Measurements from ENCODE around the gene ZNF816.
"Not testable (repeated sequence)": the region's sequence is repeated elsewhere in the genome, so short reads cannot be mapped to it uniquely, and the experiment has no call there.

ZNF816 gene

GRCh38 chr19:52962394-52963246 lies at the start of gene ZNF816:
ZNF816 (minus strand) TSS chr19:52962881; CDS start chr19:52956089, 6,792 bp downstream.
- peak; percentile 84 for DNase-seq (ENCODE audit: low spot score)

GRCh38 chr19:53012006-53012405 lies 49.3 kb upstream of the ZNF816 start:
- no peak for DNase-seq (ENCODE audit: low spot score)

GRCh38 chr19:53010494-53010893 lies 47.8 kb upstream of the ZNF816 start:
- DNase-seq (ENCODE audit: low spot score), result no peak

- no peak for DNase-seq (ENCODE audit: low spot score)
These were observed 45.5 kb upstream of the ZNF816 start for GRCh38 chr19:53008061-53008778.

- DNase-seq (ENCODE audit: low spot score), result no peak
These were observed 44.9 kb upstream of the ZNF816 start for GRCh38 chr19:53007606-53008005.

GRCh38 chr19:53007200-53007599 lies 44.5 kb upstream of the ZNF816 start:
- no peak for DNase-seq (ENCODE audit: low spot score)

GRCh38 chr19:53004242-53004641 lies 41.6 kb upstream of the ZNF816 start:
- no peak for DNase-seq (ENCODE audit: low spot score)

GRCh38 chr19:53002479-53002878 lies 39.8 kb upstream of the ZNF816 start:
- DNase-seq (ENCODE audit: low spot score), result no peak

- DNase-seq (ENCODE audit: low spot score), result no peak
These were observed 35.3 kb upstream of the ZNF816 start for GRCh38 chr19:52997975-52998374.

GRCh38 chr19:52995711-52996110 lies 33.0 kb upstream of the ZNF816 start:
- DNase-seq (ENCODE audit: low spot score), result no peak

- no peak for DNase-seq (ENCODE audit: low spot score)
These were observed 30.9 kb upstream of the ZNF816 start for GRCh38 chr19:52993342-52994178.

GRCh38 chr19:52992109-52993004 lies 29.7 kb upstream of the ZNF816 start:
- no peak for DNase-seq (ENCODE audit: low spot score)

- DNase-seq (ENCODE audit: low spot score), result no peak
These were observed 28.8 kb upstream of the ZNF816 start for GRCh38 chr19:52991484-52991883.

- DNase-seq (ENCODE audit: low spot score), result no peak
These were observed 28.2 kb upstream of the ZNF816 start for GRCh38 chr19:52990759-52991418.

- no peak for DNase-seq (ENCODE audit: low spot score)
These were observed 25.8 kb upstream of the ZNF816 start for GRCh38 chr19:52988506-52988905.

GRCh38 chr19:52987221-52987620 lies 24.5 kb upstream of the ZNF816 start:
- DNase-seq (ENCODE audit: low spot score), result no peak

GRCh38 chr19:52983167-52983566 lies 20.5 kb upstream of the ZNF816 start:
- DNase-seq (ENCODE audit: low spot score), result not testable (repeated sequence)

- DNase-seq (ENCODE audit: low spot score), result no peak
These were observed 18.6 kb upstream of the ZNF816 start for GRCh38 chr19:52981329-52981728.

GRCh38 chr19:52967772-52968171 lies 5.1 kb upstream of the ZNF816 start:
- DNase-seq (ENCODE audit: low spot score), result no peak

GRCh38 chr19:52963247-52963618 lies 552 bp upstream of the ZNF816 start:
- DNase-seq (ENCODE audit: low spot score), result no peak

- no peak for DNase-seq (ENCODE audit: low spot score)
These were observed 700 bp downstream of the ZNF816 start for GRCh38 chr19:52961981-52962380.

Measured in HuH-7 (cell line).